ENCODE results near the gene BCL11B. TPM values are rescaled to one million over a fixed set of nuclear protein-coding genes. Genes with fewer than 3 reads are reported as not detected.

BCL11B gene
- total and polyA plus RNA-seq, 10 of the 15 experiments (the other 5 are each of a cell fraction or from before 2014, with no cell fraction given), result 0.38 to 5.5 (median 1.3) TPM

GRCh38 chr14:99270458-99271220 is 1.4 kb downstream of the BCL11B start (continued):
- TF ChIP-seq HDGF (IDR thresholded peaks at IDR 0.05), result no peak
- TF ChIP-seq CUX1 (IDR thresholded peaks at IDR 0.05; ENCODE audit: insufficient replicate concordance, low read depth, low read length), result no peak
- TF ChIP-seq CBX3 (IDR thresholded peaks at IDR 0.05; ENCODE audit: borderline replicate concordance, low read depth), result no peak
- no peak for TF ChIP-seq MAX (IDR thresholded peaks at IDR 0.05; ENCODE audit: low read depth, low read length)
- no peak for TF ChIP-seq JUND (IDR thresholded peaks at IDR 0.05; ENCODE audit: low read depth, low read length)
